ENCODE data around the gene GPN2.
A peak's percentile ranks its signal among the peaks of the same experiment; 100 is the strongest.
"Not testable (repeated sequence)": the region's sequence is repeated elsewhere in the genome, so short reads cannot be mapped to it uniquely, and the experiment has no call there.

Gene GPN2

DNA sequence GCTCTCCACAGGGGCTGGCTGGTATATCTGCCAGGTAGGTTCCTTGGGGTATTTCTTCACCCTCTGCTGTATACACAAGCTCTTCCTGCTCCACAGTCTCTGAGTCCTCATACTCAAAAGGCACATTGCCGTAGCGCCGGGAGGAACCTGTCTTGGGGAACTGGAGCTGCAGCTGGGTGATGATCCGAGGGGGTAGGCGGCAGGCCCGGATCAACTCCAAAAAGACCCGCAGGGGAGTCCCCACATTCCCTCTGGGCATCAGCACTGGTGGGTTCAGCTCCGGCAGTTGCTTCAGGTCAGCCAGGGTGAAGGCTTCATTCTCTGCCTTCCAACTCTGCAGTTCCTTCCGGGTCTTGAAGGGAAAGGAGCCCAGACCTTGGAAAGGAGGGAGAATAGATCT, 7.3 kb upstream of the GPN2 start:
- Histone ChIP-seq H3K4me3 (ENCODE audit: low read depth, low read length) (no peak overlapping the region), H3K36me3 (replicated peaks) (peaks cover 30% of the 10 kb centered on the region), H3K27ac (no peak overlapping the region), H3K27me3 (replicated peaks) (no peaks in the 10 kb centered on the region)
- TF ChIP-seq, protein P1, sequence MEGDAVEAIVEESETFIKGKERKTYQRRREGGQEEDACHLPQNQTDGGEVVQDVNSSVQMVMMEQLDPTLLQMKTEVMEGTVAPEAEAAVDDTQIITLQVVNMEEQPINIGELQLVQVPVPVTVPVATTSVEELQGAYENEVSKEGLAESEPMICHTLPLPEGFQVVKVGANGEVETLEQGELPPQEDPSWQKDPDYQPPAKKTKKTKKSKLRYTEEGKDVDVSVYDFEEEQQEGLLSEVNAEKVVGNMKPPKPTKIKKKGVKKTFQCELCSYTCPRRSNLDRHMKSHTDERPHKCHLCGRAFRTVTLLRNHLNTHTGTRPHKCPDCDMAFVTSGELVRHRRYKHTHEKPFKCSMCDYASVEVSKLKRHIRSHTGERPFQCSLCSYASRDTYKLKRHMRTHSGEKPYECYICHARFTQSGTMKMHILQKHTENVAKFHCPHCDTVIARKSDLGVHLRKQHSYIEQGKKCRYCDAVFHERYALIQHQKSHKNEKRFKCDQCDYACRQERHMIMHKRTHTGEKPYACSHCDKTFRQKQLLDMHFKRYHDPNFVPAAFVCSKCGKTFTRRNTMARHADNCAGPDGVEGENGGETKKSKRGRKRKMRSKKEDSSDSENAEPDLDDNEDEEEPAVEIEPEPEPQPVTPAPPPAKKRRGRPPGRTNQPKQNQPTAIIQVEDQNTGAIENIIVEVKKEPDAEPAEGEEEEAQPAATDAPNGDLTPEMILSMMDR (IDR thresholded peaks at IDR 0.05; ENCODE audit: low read depth, low read length, missing control alignments): no peak
- in situ Hi-C loops (cut with HindIII; ENCODE audit: low pct_ligation_motif_present, low sequenced_read_pairs): no loop called here
- no peak for DNase-seq

DNA sequence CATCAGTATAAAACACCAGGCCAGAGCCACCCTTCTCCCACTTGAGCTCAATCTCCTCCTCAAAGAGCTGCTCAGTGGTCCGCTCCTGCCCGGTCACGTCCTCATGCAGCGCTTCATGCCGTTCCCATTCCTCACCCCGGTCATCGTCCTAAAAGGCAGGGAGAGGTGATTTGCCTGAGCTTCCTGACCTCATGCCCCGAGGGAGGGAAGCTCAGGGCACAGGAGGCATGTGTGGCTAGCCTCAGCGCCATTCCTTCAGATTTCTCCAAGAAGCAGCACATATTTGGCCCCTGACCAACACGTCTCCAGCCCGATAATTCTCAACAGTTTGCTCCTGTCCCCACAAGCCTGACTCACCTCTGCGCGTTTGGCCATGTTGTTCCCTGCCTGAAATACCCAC, 4.2 kb upstream of the GPN2 start:
- Histone ChIP-seq H3K27ac (no peak overlapping the region), H3K27me3 (replicated peaks) (no peaks in the 10 kb centered on the region), H3K36me3 (replicated peaks) (peaks cover 35% of the 10 kb centered on the region), H3K4me3 (ENCODE audit: low read depth, low read length) (no peak overlapping the region)
- in situ Hi-C loops (cut with HindIII; ENCODE audit: low pct_ligation_motif_present, low sequenced_read_pairs): no loop called here
- no peak for DNase-seq
- TF ChIP-seq, protein P1 (IDR thresholded peaks at IDR 0.05; ENCODE audit: low read depth, low read length, missing control alignments): no peak

DNA sequence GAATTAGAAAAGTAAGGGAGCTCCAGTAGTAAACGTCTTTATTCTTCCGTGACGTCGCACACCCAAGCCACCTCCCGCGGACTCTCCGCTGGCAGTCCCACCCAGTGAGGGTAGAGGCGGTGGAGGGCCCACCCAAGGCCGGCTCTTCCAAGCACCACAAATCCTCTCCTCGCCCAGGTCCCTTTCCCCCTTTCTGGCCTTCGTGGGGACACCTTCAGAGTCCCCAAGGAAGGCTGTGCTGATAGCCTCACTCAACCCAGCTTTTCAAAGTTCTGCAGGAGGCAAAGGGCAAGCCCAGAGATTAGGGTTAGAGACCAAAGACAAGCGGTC, 349 bp upstream of the GPN2 start:
- in situ Hi-C loops (cut with HindIII; ENCODE audit: low pct_ligation_motif_present, low sequenced_read_pairs): no loop called here
- TF ChIP-seq, protein P1 (IDR thresholded peaks at IDR 0.05; ENCODE audit: low read depth, low read length, missing control alignments): no peak
- DNase-seq: no peak
- Histone ChIP-seq H3K27ac (peak overlapping the region; percentile 80), H3K4me3 (ENCODE audit: low read depth, low read length) (peak overlapping the region; percentile 76), H3K27me3 (replicated peaks) (no peaks in the 10 kb centered on the region), H3K36me3 (replicated peaks) (peaks cover 42% of the 10 kb centered on the region)

DNA sequence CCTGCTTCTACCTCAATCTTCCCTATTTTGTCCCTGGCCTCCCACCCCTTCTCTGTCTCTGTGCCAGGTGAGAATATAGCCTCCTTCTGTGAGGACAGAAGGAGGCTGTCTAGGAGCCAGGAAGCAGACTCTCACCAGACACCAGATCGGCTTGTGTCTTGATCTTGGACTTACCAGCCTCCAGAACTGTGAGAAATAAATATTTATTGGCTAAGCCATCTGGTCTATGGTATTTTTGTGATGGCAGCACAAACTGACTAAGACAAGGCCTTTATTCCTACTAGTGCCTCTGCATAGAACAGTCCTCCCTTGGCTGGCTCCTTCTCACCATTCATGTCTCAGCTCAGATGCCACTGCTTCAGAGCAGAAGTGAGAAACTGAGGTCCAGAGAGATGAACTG, 1.9 kb downstream of the GPN2 start:
- H3K27me3 ChIP-seq (replicated peaks): no peaks in the 10 kb centered on the region
- DNase-seq: no peak
- in situ Hi-C loops (cut with HindIII; ENCODE audit: low pct_ligation_motif_present, low sequenced_read_pairs): no loop called here
- TF ChIP-seq, protein P1 (IDR thresholded peaks at IDR 0.05; ENCODE audit: low read depth, low read length, missing control alignments): no peak
- H3K36me3 ChIP-seq (replicated peaks): peaks cover 53% of the 10 kb centered on the region
- H3K4me3 ChIP-seq (ENCODE audit: low read depth, low read length): no peak overlapping the region
- H3K27ac ChIP-seq: no peak overlapping the region

DNA sequence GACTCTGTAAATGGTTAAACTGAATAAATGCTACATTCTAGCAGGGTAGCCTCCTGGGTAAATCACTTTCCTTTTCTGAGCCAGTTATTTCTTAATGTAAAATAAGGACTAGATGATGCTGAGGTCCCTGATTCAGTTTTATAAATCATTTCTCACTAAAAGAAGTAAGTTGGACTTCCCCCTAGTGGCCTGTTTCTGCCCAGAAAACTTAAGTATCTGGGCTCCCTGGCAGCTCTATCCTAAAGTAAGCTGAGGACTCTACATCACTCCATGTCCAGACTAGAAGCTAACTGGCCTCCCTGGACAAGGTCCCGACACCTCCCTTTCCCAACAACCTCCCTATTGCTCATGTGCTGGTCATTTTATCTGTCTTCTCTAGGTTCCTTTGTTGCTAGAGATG, 3.0 kb downstream of the GPN2 start:
- H3K36me3 ChIP-seq (replicated peaks): peaks cover 54% of the 10 kb centered on the region
- H3K27me3 ChIP-seq (replicated peaks): no peaks in the 10 kb centered on the region
- peak; percentile 20 for DNase-seq
- TF ChIP-seq, protein P1 (IDR thresholded peaks at IDR 0.05; ENCODE audit: low read depth, low read length, missing control alignments): peak; percentile 67
- in situ Hi-C loops (cut with HindIII; ENCODE audit: low pct_ligation_motif_present, low sequenced_read_pairs): no loop called here
- H3K4me3 ChIP-seq (ENCODE audit: low read depth, low read length): no peak overlapping the region
- H3K27ac ChIP-seq: no peak overlapping the region

DNA sequence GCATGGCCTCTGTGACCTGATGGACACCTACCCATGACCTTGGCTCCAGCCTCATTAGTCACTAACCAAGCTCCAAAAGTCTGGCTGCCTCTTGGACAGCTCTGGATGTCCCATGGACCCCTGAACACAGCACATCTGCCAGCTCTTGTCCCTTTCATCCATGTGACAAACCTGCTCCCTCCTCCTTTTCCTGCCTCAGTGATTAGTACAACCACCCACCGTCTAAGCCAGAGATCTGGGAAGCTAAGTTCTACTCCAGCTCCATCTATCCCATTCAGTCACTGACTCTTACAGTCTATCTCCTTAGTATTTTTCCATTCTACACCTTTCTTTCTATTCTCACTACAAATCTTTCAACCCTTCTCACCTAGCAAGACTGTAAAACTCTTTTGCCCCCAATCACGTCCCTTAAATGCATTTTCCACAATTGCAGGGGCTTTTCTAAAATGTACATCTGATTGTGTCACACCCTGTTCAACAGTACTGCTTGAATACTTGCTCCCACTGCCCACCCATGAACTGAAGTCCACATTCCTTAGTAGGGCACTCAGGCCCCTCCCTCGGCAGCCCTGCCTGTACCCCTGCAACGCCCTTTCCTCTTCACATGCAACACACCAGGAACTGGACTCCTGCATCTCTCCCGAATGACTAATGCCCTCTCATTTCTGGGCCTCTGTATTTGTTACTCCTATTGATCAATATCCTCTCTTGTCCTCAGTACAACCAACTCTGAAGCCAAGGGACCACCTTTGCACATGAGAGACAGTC, 7.2 kb downstream of the GPN2 start:
- TF ChIP-seq, protein P1 (IDR thresholded peaks at IDR 0.05; ENCODE audit: low read depth, low read length, missing control alignments): no peak
- DNase-seq: no peak
- peaks cover 66% of the 10 kb centered on the region for H3K36me3 ChIP-seq (replicated peaks)
- no peak overlapping the region for H3K27ac ChIP-seq
- H3K4me3 ChIP-seq (ENCODE audit: low read depth, low read length): no peak overlapping the region
- H3K27me3 ChIP-seq (replicated peaks): no peaks in the 10 kb centered on the region
- in situ Hi-C loops (cut with HindIII; ENCODE audit: low pct_ligation_motif_present, low sequenced_read_pairs): no loop called here

DNA sequence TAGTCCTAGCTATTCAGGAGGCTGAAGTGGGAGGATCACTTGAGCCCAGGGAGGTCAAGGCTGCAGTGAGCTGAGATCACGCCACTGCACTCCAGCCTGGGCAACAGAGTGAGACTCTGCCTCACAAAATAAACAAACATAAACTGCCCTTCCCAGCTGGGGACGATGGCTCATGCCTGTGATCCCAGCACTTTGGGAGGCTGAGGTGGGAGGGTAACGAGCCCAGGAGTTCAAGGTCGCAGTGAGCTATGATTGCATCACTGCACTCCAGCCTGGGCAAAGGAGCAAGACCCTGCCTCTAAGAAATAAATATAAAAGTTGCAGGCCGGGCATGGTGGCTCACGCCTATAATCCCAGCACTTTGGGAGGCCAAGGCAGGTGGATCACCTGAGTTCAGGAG, 8.5 kb downstream of the GPN2 start:
- H3K27me3 ChIP-seq (replicated peaks); in situ Hi-C loops (cut with HindIII; ENCODE audit: low pct_ligation_motif_present, low sequenced_read_pairs); DNase-seq; H3K4me3 ChIP-seq (ENCODE audit: low read depth, low read length); H3K27ac ChIP-seq: not testable (repeated sequence)
- H3K36me3 ChIP-seq (replicated peaks): peaks cover 69% of the 10 kb centered on the region

Measured in brain microvascular endothelial cell (primary cell).